Measurements from ENCODE around the gene CD6. TPM values are rescaled to one million over a fixed set of nuclear protein-coding genes. Genes with fewer than 3 reads are reported as not detected.

Gene CD6
- total and polyA plus RNA-seq, 4 experiments from 2014 or later, result 281 to 428 (median 356) TPM

GRCh38 chr11:61065955-61066638 is 94.6 kb downstream of the CD6 start:
- Histone ChIP-seq H3K27ac (ENCODE audit: low read depth, low read length) (peak overlapping the region; percentile 57), H3K36me3 (ENCODE audit: insufficient read depth, low read length) (no peaks in the 10 kb centered on the region), H3K9me3 (ENCODE audit: control insufficient read depth in 1 of 2, low read length in 2 of 2) (no peaks in the 10 kb centered on the region), H3K4me1 (ENCODE audit: insufficient read depth, low read length) (peaks cover 89% of the 10 kb centered on the region), H3K4me3 (ENCODE audit: low read length in 2 of 2) (peak overlapping the region in 1 of 2 donors; percentile 1), H3K27me3 (ENCODE audit: insufficient read depth, low read length) (no peaks in the 10 kb centered on the region)
- ChIA-PET POLR2A (ENCODE audit: partially characterized antibody) (interaction anchor here (0.7 to 26.1 kb wide), 20 partner anchors 12 to 161 kb away, joined by 3 to 1022 read pairs (median 9); partner anchors contain the start of gene CD5), CTCF (ENCODE audit: partially characterized antibody) (interaction anchor here (0.8 to 3.9 kb wide), 11 partner anchors 11 to 95 kb away, joined by 3 to 16 read pairs (median 5); partner anchors contain the start of gene CD6)
- H3K9me3 Mint-ChIP-seq, result peaks cover 0 to 1% (median 0%) of the 10 kb centered on the region in 8 donors
- peak overlapping the region; percentile 73 to 87 (median 84) for H3K4me3 Mint-ChIP-seq
- H3K27ac Mint-ChIP-seq, result peak overlapping the region; percentile 75 to 97 (median 94)
- intact Hi-C loops (cut with micrococcal nuclease), result no loop called here
- H3K4me1 Mint-ChIP-seq, result peaks cover 61 to 96% (median 77%) of the 10 kb centered on the region in 4 donors
- H3K36me3 Mint-ChIP-seq, result peaks cover 0 to 2% of the 10 kb centered on the region in 2 donors
- peak in 1 of 5 donors; percentile 53 for DNase-seq
- H3K27me3 Mint-ChIP-seq, result no peaks in the 10 kb centered on the region

GRCh38 chr11:61066645-61067044 is 95.2 kb downstream of the CD6 start:
- DNase-seq, result no peak
- peaks cover 89% of the 10 kb centered on the region for H3K4me1 ChIP-seq (ENCODE audit: insufficient read depth, low read length)
- Mint-ChIP-seq H3K36me3 (peaks cover 0 to 3% of the 10 kb centered on the region in 2 donors), H3K4me1 (peaks cover 59 to 96% (median 77%) of the 10 kb centered on the region in 4 donors), H3K27me3 (no peaks in the 10 kb centered on the region), H3K27ac (peak overlapping the region in 6 of 7 donors; percentile 75 to 97 (median 94)), H3K4me3 (peak overlapping the region in 5 of 8 donors; percentile 73 to 87 (median 85)), H3K9me3 (peaks cover 0 to 1% (median 0%) of the 10 kb centered on the region in 8 donors)
- H3K36me3 ChIP-seq (ENCODE audit: insufficient read depth, low read length), result no peaks in the 10 kb centered on the region
- peak overlapping the region; percentile 57 for H3K27ac ChIP-seq (ENCODE audit: low read depth, low read length)
- ChIA-PET POLR2A (ENCODE audit: partially characterized antibody) (interaction anchor here (0.7 to 26.1 kb wide), 17 partner anchors 12 to 161 kb away, joined by 3 to 1022 read pairs (median 11); partner anchors contain the start of gene CD5), CTCF (ENCODE audit: partially characterized antibody) (interaction anchor here (0.7 to 1.6 kb wide), 10 partner anchors 10 to 80 kb away, joined by 3 to 8 read pairs (median 4); no protein-coding TSS in a partner anchor)
- H3K4me3 ChIP-seq (ENCODE audit: low read length in 2 of 2), result peak overlapping the region in 1 of 2 donors; percentile 1
- H3K9me3 ChIP-seq (ENCODE audit: control insufficient read depth in 1 of 2, low read length in 2 of 2), result no peaks in the 10 kb centered on the region
- intact Hi-C loops (cut with micrococcal nuclease), result no loop called here
- H3K27me3 ChIP-seq (ENCODE audit: insufficient read depth, low read length), result no peaks in the 10 kb centered on the region

- Histone ChIP-seq H3K4me3 (ENCODE audit: low read length in 2 of 2) (no peak overlapping the region), H3K27me3 (ENCODE audit: insufficient read depth, low read length) (no peaks in the 10 kb centered on the region), H3K4me1 (ENCODE audit: insufficient read depth, low read length) (peaks cover 90% of the 10 kb centered on the region), H3K27ac (ENCODE audit: low read depth, low read length) (no peak overlapping the region), H3K9me3 (ENCODE audit: control insufficient read depth in 1 of 2, low read length in 2 of 2) (no peaks in the 10 kb centered on the region), H3K36me3 (ENCODE audit: insufficient read depth, low read length) (no peaks in the 10 kb centered on the region)
- peak overlapping the region in 6 of 7 donors; percentile 4 to 86 (median 50) for H3K27ac Mint-ChIP-seq
- no peak for DNase-seq
- no peaks in the 10 kb centered on the region for H3K27me3 Mint-ChIP-seq
- H3K9me3 Mint-ChIP-seq, result peaks cover 0 to 1% (median 0%) of the 10 kb centered on the region in 8 donors
- no peak overlapping the region for H3K4me3 Mint-ChIP-seq
- intact Hi-C loops (cut with micrococcal nuclease), result no loop called here
- CTCF ChIA-PET (ENCODE audit: partially characterized antibody), result interaction anchor here (1.0 to 1.3 kb wide), 3 partner anchors 11 to 81 kb away, joined by 3 to 5 read pairs (median 3); no protein-coding TSS in a partner anchor
- POLR2A ChIA-PET (ENCODE audit: partially characterized antibody), result interaction anchor here (0.6 to 26.1 kb wide), 8 partner anchors 11 to 86 kb away, joined by 3 to 1022 read pairs (median 21); no protein-coding TSS in a partner anchor
- peaks cover 0 to 3% of the 10 kb centered on the region in 2 donors for H3K36me3 Mint-ChIP-seq
- peaks cover 53 to 95% (median 78%) of the 10 kb centered on the region in 4 donors for H3K4me1 Mint-ChIP-seq
These were observed 96.4 kb downstream of the CD6 start for GRCh38 chr11:61067782-61068446.

- Histone ChIP-seq H3K27ac (ENCODE audit: low read depth, low read length) (no peak overlapping the region), H3K36me3 (ENCODE audit: insufficient read depth, low read length) (no peaks in the 10 kb centered on the region), H3K9me3 (ENCODE audit: control insufficient read depth in 1 of 2, low read length in 2 of 2) (no peaks in the 10 kb centered on the region), H3K27me3 (ENCODE audit: insufficient read depth, low read length) (no peaks in the 10 kb centered on the region), H3K4me3 (ENCODE audit: low read length in 2 of 2) (no peak overlapping the region), H3K4me1 (ENCODE audit: insufficient read depth, low read length) (peaks cover 90% of the 10 kb centered on the region)
- no peak for DNase-seq
- peak overlapping the region in 6 of 7 donors; percentile 43 to 90 (median 64) for H3K27ac Mint-ChIP-seq
- POLR2A ChIA-PET (ENCODE audit: partially characterized antibody), result interaction anchor here (0.6 to 26.1 kb wide), 5 partner anchors 8 to 86 kb away, joined by 3 to 1022 read pairs (median 157); no protein-coding TSS in a partner anchor
- H3K4me3 Mint-ChIP-seq, result peak overlapping the region in 2 of 8 donors; percentile 25 to 36
- CTCF ChIA-PET (ENCODE audit: partially characterized antibody), result interaction anchor here (1.3 kb wide), 1 partner anchor 12 kb away, joined by 6 read pairs; no protein-coding TSS in a partner anchor
- H3K36me3 Mint-ChIP-seq, result peaks cover 0 to 3% of the 10 kb centered on the region in 2 donors
- H3K9me3 Mint-ChIP-seq, result peaks cover 0 to 1% (median 0%) of the 10 kb centered on the region in 8 donors
- intact Hi-C loops (cut with micrococcal nuclease), result no loop called here
- H3K27me3 Mint-ChIP-seq, result no peaks in the 10 kb centered on the region
- peaks cover 49 to 90% (median 74%) of the 10 kb centered on the region in 4 donors for H3K4me1 Mint-ChIP-seq
These were observed 97.1 kb downstream of the CD6 start for GRCh38 chr11:61068581-61068980.

GRCh38 chr11:61069427-61069826 is 97.9 kb downstream of the CD6 start:
- peaks cover 52 to 91% (median 77%) of the 10 kb centered on the region in 4 donors for H3K4me1 Mint-ChIP-seq
- Histone ChIP-seq H3K9me3 (ENCODE audit: control insufficient read depth in 1 of 2, low read length in 2 of 2) (no peaks in the 10 kb centered on the region), H3K27ac (ENCODE audit: low read depth, low read length) (no peak overlapping the region), H3K4me3 (ENCODE audit: low read length in 2 of 2) (no peak overlapping the region), H3K4me1 (ENCODE audit: insufficient read depth, low read length) (peaks cover 94% of the 10 kb centered on the region), H3K27me3 (ENCODE audit: insufficient read depth, low read length) (no peaks in the 10 kb centered on the region), H3K36me3 (ENCODE audit: insufficient read depth, low read length) (no peaks in the 10 kb centered on the region)
- CTCF ChIA-PET (ENCODE audit: partially characterized antibody), result interaction anchor here (1.3 to 2.1 kb wide), 2 partner anchors 11 to 22 kb away, joined by 4 to 6 read pairs; no protein-coding TSS in a partner anchor
- peak overlapping the region in 4 of 8 donors; percentile 20 to 51 (median 34) for H3K4me3 Mint-ChIP-seq
- POLR2A ChIA-PET (ENCODE audit: partially characterized antibody), result interaction anchor here (1.2 to 26.1 kb wide), 6 partner anchors 9 to 92 kb away, joined by 4 to 1022 read pairs (median 42); no protein-coding TSS in a partner anchor
- intact Hi-C loops (cut with micrococcal nuclease), result no loop called here
- no peak for DNase-seq
- peaks cover 3 to 5% of the 10 kb centered on the region in 2 donors for H3K36me3 Mint-ChIP-seq
- peaks cover 0 to 1% (median 0%) of the 10 kb centered on the region in 8 donors for H3K9me3 Mint-ChIP-seq
- H3K27ac Mint-ChIP-seq, result peak overlapping the region; percentile 48 to 96 (median 79)
- H3K27me3 Mint-ChIP-seq, result no peaks in the 10 kb centered on the region

Data from CD4-positive, alpha-beta memory T cell (primary cell).